HS-27A (cell line): ENCODE data around the gene GPC3.

Experiments
- DNase-seq: peaks from one replicate; pipeline ENCODE4 v3.0.0-alpha.2; 2012; ENCODE audit warnings: low read depth, missing footprints

GPC3 gene

GRCh38 chrX:133884430-133885394 is 100.7 kb downstream of the GPC3 start:
- no peak for DNase-seq

GRCh38 chrX:133881893-133882292 is 103.5 kb downstream of the GPC3 start:
- DNase-seq: no peak

- no peak for DNase-seq
Measured at GRCh38 chrX:133881007-133881406, 104.4 kb downstream of the GPC3 start.

GRCh38 chrX:133880032-133880443 is 105.4 kb downstream of the GPC3 start:
- DNase-seq: no peak

- DNase-seq: no peak
Measured at GRCh38 chrX:133878710-133879109, 106.7 kb downstream of the GPC3 start.

- no peak for DNase-seq
Measured at GRCh38 chrX:133876646-133877045, 108.7 kb downstream of the GPC3 start.

GRCh38 chrX:133869270-133869669 is 116.1 kb downstream of the GPC3 start:
- no peak for DNase-seq

- no peak for DNase-seq
Measured at GRCh38 chrX:133868682-133869081, 116.7 kb downstream of the GPC3 start.

- no peak for DNase-seq
Measured at GRCh38 chrX:133868250-133868649, 117.1 kb downstream of the GPC3 start.

- no peak for DNase-seq
Measured at GRCh38 chrX:133865761-133866471, 119.5 kb downstream of the GPC3 start.

GRCh38 chrX:133864236-133864635 is 121.2 kb downstream of the GPC3 start:
- no peak for DNase-seq

GRCh38 chrX:133859860-133860259 is 125.5 kb downstream of the GPC3 start:
- no peak for DNase-seq

- DNase-seq: no peak
Measured at GRCh38 chrX:133859336-133859735, 126.1 kb downstream of the GPC3 start.

- DNase-seq: no peak
Measured at GRCh38 chrX:133857640-133858269, 127.6 kb downstream of the GPC3 start.

- no peak for DNase-seq
Measured at GRCh38 chrX:133856819-133857218, 128.6 kb downstream of the GPC3 start.

- DNase-seq: no peak
Measured at GRCh38 chrX:133854290-133854689, 131.1 kb downstream of the GPC3 start.

GRCh38 chrX:133852837-133853356 is 132.5 kb downstream of the GPC3 start:
- DNase-seq: no peak

- DNase-seq: no peak
Measured at GRCh38 chrX:133852401-133852800, 133.0 kb downstream of the GPC3 start.

- no peak for DNase-seq
Measured at GRCh38 chrX:133850399-133850798, 135.0 kb downstream of the GPC3 start.

- no peak for DNase-seq
Measured at GRCh38 chrX:133849676-133850075, 135.7 kb downstream of the GPC3 start.

GRCh38 chrX:133847340-133847994 is 137.9 kb downstream of the GPC3 start:
- DNase-seq: no peak

GRCh38 chrX:133846311-133846710 is 139.1 kb downstream of the GPC3 start:
- DNase-seq: no peak
